ENCODE measurements around the gene WSB1.

Gene WSB1

GRCh38 chr17:27341041-27341471, 47.1 kb downstream of the WSB1 start:
- Histone ChIP-seq H3K9me2 (replicated peaks; ENCODE audit: insufficient read depth, low read length) (no peaks in the 10 kb centered on the region), H3K4me2 (ENCODE audit: low read depth, low read length, poor library complexity, severe bottlenecking) (peak overlapping the region; percentile 26), H3K9me3 (ENCODE audit: insufficient read depth, low read length) (no peaks in the 10 kb centered on the region), H3K79me2 (ENCODE audit: insufficient read depth, low read length) (no peaks in the 10 kb centered on the region), H3K9ac (ENCODE audit: low read length) (peak overlapping the region; percentile 26), H3K4me3 (ENCODE audit: insufficient read depth, low read length, poor library complexity, severe bottlenecking) (no peak overlapping the region), H4K20me1 (ENCODE audit: low read depth, low read length) (no peaks in the 10 kb centered on the region), H2AFZ (ENCODE audit: low read depth, low read length, severe bottlenecking) (peak overlapping the region; percentile 73), H3F3A (ENCODE audit: insufficient read depth) (peaks cover 44% of the 10 kb centered on the region), H3K27me3 (ENCODE audit: low read length) (no peaks in the 10 kb centered on the region), H3K36me3 (ENCODE audit: low read length) (no peaks in the 10 kb centered on the region), H3K27ac (ENCODE audit: low read depth, low read length) (peak overlapping the region; percentile 92)
- no peak for TF ChIP-seq EZH2phosphoT487 (conservative IDR thresholded peaks at IDR 0.05; ENCODE audit: low read length)
- TF ChIP-seq CTCF (IDR thresholded peaks at IDR 0.05; ENCODE audit: insufficient read depth, low read length, poor library complexity, severe bottlenecking), result no peak

- Histone ChIP-seq H3K27ac (ENCODE audit: low read depth, low read length) (peak overlapping the region; percentile 57), H3K9ac (ENCODE audit: low read length) (0 out of 2 replicates have a peak overlapping the region, but pooled peaks have one; percentile 26)
These were observed 48.1 kb downstream of the WSB1 start for GRCh38 chr17:27342059-27342458.

DNA sequence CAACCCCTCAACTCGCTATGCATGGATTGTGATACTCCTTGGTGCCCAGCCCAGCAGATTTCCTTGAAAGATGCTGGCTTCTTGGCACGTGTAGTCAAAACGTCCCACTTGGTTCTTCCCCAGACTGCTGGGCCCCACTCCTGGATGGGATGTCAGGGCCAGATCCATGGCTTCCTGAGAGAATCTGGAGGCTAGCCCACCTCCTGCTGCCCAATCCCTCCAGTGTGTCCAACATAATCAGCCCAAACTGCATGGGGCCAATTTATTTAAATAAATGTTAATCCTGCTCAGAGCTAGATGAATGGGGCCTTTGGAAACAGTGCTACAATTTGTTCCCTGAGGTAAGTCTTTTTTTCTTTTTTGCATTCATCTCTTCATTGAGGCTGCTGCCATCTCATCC, 49.4 kb downstream of the WSB1 start:
- H3K4me3 ChIP-seq (ENCODE audit: insufficient read depth, low read length, poor library complexity, severe bottlenecking), result no peak overlapping the region
- H2AFZ ChIP-seq (ENCODE audit: low read depth, low read length, severe bottlenecking), result no peak overlapping the region
- H3K36me3 ChIP-seq (ENCODE audit: low read length), result no peaks in the 10 kb centered on the region
- H3K79me2 ChIP-seq (ENCODE audit: insufficient read depth, low read length), result no peaks in the 10 kb centered on the region
- no peak overlapping the region for H3K4me2 ChIP-seq (ENCODE audit: low read depth, low read length, poor library complexity, severe bottlenecking)
- H3K9me3 ChIP-seq (ENCODE audit: insufficient read depth, low read length), result no peaks in the 10 kb centered on the region
- no peaks in the 10 kb centered on the region for H3K27me3 ChIP-seq (ENCODE audit: low read length)
- no peaks in the 10 kb centered on the region for H3K9me2 ChIP-seq (replicated peaks; ENCODE audit: insufficient read depth, low read length)
- H4K20me1 ChIP-seq (ENCODE audit: low read depth, low read length), result no peaks in the 10 kb centered on the region
- no peak overlapping the region for H3K27ac ChIP-seq (ENCODE audit: low read depth, low read length)
- no peak overlapping the region for H3K9ac ChIP-seq (ENCODE audit: low read length)
- TF ChIP-seq EZH2phosphoT487 (conservative IDR thresholded peaks at IDR 0.05; ENCODE audit: low read length) (no peak), CTCF (IDR thresholded peaks at IDR 0.05; ENCODE audit: insufficient read depth, low read length, poor library complexity, severe bottlenecking) (no peak)
- H3F3A ChIP-seq (ENCODE audit: insufficient read depth), result peaks cover 29% of the 10 kb centered on the region

More at GRCh38 chr17:27342059-27342458, 48.1 kb downstream of the WSB1 start:
- Histone ChIP-seq H3K4me3 (ENCODE audit: insufficient read depth, low read length, poor library complexity, severe bottlenecking) (no peak overlapping the region), H2AFZ (ENCODE audit: low read depth, low read length, severe bottlenecking) (no peak overlapping the region), H3K79me2 (ENCODE audit: insufficient read depth, low read length) (no peaks in the 10 kb centered on the region), H3K9me3 (ENCODE audit: insufficient read depth, low read length) (no peaks in the 10 kb centered on the region), H3K27me3 (ENCODE audit: low read length) (no peaks in the 10 kb centered on the region), H3K36me3 (ENCODE audit: low read length) (no peaks in the 10 kb centered on the region), H3K9me2 (replicated peaks; ENCODE audit: insufficient read depth, low read length) (no peaks in the 10 kb centered on the region), H3F3A (ENCODE audit: insufficient read depth) (peaks cover 34% of the 10 kb centered on the region), H3K4me2 (ENCODE audit: low read depth, low read length, poor library complexity, severe bottlenecking) (peak overlapping the region; percentile 19), H4K20me1 (ENCODE audit: low read depth, low read length) (no peaks in the 10 kb centered on the region)
- TF ChIP-seq EZH2phosphoT487 (conservative IDR thresholded peaks at IDR 0.05; ENCODE audit: low read length) (no peak), CTCF (IDR thresholded peaks at IDR 0.05; ENCODE audit: insufficient read depth, low read length, poor library complexity, severe bottlenecking) (no peak)
